SK-N-SH treated with all-trans-retinoic acid at 6 μM for 48 hours (cell line): ENCODE data around the gene GMCL2.

ENCODE experiments used
- ATAC-seq: fragments of 200-7000 bp; cut with Tn5 transposase; 3 replicates; pipeline ENCODE4 v1.9.1; 2020; ENCODE audit warnings: mild to moderate bottlenecking, moderate library complexity
- ARNTL ChIP-seq: fragments of 450-650 bp; formaldehyde crosslinking; IDR thresholded peaks from 2 replicates; pipeline ENCODE4 v1.5.0; 2020; ENCODE audit warnings: low read depth, mild to moderate bottlenecking, moderate library complexity, borderline replicate concordance
- CSDC2 ChIP-seq: fragments of 250-450 bp; sonication (Bioruptor Pico); IDR thresholded peaks from 2 replicates; pipeline ENCODE4 v1.5.0; 2020; ENCODE audit warnings: mild to moderate bottlenecking, moderate library complexity
- CSRNP3 ChIP-seq: fragments of 250-450 bp; sonication (Bioruptor Pico); IDR thresholded peaks from 2 replicates; pipeline ENCODE4 v1.5.1; 2021; ENCODE audit warnings: mild to moderate bottlenecking, moderate library complexity
- GLIS3 ChIP-seq: fragments of 250-450 bp; sonication (Bioruptor Pico); IDR thresholded peaks from 2 replicates; pipeline ENCODE4 v1.5.0; 2020; ENCODE audit warnings: mild to moderate bottlenecking, moderate library complexity
- ISL1 ChIP-seq: fragments of 250-450 bp; sonication (Bioruptor Pico); IDR thresholded peaks from 2 replicates; pipeline ENCODE4 v2.1.2; 2022; ENCODE audit warnings: mild to moderate bottlenecking, moderate library complexity
- OSR1 ChIP-seq: fragments of 250-450 bp; sonication (Bioruptor Pico); IDR thresholded peaks from 2 replicates; pipeline ENCODE4 v1.8.0; 2022; ENCODE audit warnings: moderate library complexity, mild to moderate bottlenecking, inconsistent platforms
- PPARA ChIP-seq: fragments of 250-450 bp; sonication (Bioruptor Pico); IDR thresholded peaks from 2 replicates; pipeline ENCODE4 v1.5.0; 2020; ENCODE audit warnings: mild to moderate bottlenecking, borderline replicate concordance
- RARB ChIP-seq: fragments of 250-450 bp; sonication (Bioruptor Pico); IDR thresholded peaks from 2 replicates; pipeline ENCODE4 v1.8.0; 2021; ENCODE audit warnings: mild to moderate bottlenecking, moderate library complexity
- SNAI2 ChIP-seq: fragments of 250-450 bp; sonication (Bioruptor Pico); IDR thresholded peaks from 2 replicates; pipeline ENCODE4 v1.5.0; 2020; ENCODE audit warnings: mild to moderate bottlenecking, moderate library complexity
- TCF4 ChIP-seq: fragments of 250-450 bp; sonication (Bioruptor Pico); IDR thresholded peaks from 2 replicates; pipeline ENCODE4 v1.8.0; 2021; ENCODE audit warnings: mild to moderate bottlenecking, moderate library complexity, borderline replicate concordance
- TOX ChIP-seq: fragments of 250-450 bp; sonication (Bioruptor Pico); IDR thresholded peaks from 2 replicates; pipeline ENCODE4 v1.8.0; 2021; ENCODE audit warnings: mild to moderate bottlenecking, moderate library complexity, borderline replicate concordance
- ZC3H10 ChIP-seq: fragments of 250-450 bp; sonication (Bioruptor Pico); IDR thresholded peaks from 2 replicates; pipeline ENCODE4 v1.5.1; 2021; ENCODE audit warnings: mild to moderate bottlenecking, moderate library complexity
- ZFP30 ChIP-seq: fragments of 450-650 bp; formaldehyde crosslinking; IDR thresholded peaks from 2 replicates; pipeline ENCODE4 v1.5.0; 2022; ENCODE audit warnings: mild to moderate bottlenecking, moderate library complexity
- ZNF565 ChIP-seq: fragments of 450-650 bp; formaldehyde crosslinking; conservative IDR thresholded peaks from 2 replicates; pipeline ENCODE4 v1.5.0; 2020; ENCODE audit warnings: low read depth, mild to moderate bottlenecking, moderate library complexity
- ZNF70 ChIP-seq: fragments of 450-650 bp; formaldehyde crosslinking; IDR thresholded peaks from 2 replicates; pipeline ENCODE4 v1.5.0; 2020; ENCODE audit warnings: mild to moderate bottlenecking, moderate library complexity
- ZNF8 ChIP-seq: fragments of 450-650 bp; formaldehyde crosslinking; IDR thresholded peaks from 2 replicates; pipeline ENCODE4 v1.5.0; 2020; ENCODE audit warnings: mild to moderate bottlenecking, moderate library complexity
- TF ChIP-seq, protein P1 (sequence below): fragments of 250-450 bp; sonication (Bioruptor Pico); IDR thresholded peaks from 2 replicates; pipeline ENCODE4 v1.5.0; 2020; ENCODE audit warnings: mild to moderate bottlenecking, moderate library complexity
- TF ChIP-seq, protein P2 (sequence below): fragments of 250-450 bp; sonication (Bioruptor Pico); IDR thresholded peaks from 2 replicates; pipeline ENCODE4 v1.5.1; 2020; ENCODE audit warnings: low read depth, mild to moderate bottlenecking, moderate library complexity
- TF ChIP-seq, protein P3 (sequence below): fragments of 250-450 bp; sonication (Bioruptor Pico); IDR thresholded peaks from 2 replicates; pipeline ENCODE4 v1.8.0; 2021; ENCODE audit warnings: low read depth, mild to moderate bottlenecking, moderate library complexity, borderline replicate concordance
- TF ChIP-seq, protein P4 (sequence below): fragments of 250-450 bp; sonication (Bioruptor Pico); IDR thresholded peaks from 2 replicates; pipeline ENCODE4 v1.8.0; 2020; ENCODE audit warnings: mild to moderate bottlenecking, moderate library complexity, borderline replicate concordance

Gene GMCL2

DNA sequence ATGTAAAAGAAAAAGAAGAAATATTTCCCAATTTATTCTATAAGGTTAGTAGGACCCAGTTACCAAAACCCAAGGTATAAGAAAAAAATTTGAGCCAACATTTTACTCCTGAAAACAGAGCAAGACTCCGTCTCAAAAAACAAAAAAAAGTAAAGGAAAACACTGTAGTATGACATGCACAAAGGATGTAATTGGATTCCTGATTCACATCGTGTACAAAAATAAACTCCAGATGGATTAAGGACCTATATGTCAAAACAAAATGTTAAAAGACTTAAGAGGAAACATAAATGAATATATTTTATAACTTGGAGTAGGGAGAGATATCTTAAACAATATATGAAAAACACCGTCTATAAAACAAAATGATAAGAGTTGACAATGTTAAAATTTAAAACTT is 31.7 kb upstream of the GMCL2 start:
- ATAC-seq = no peak
- no peak for TF ChIP-seq ZFP30 (CRISPR knock-in tag)
- no peak for TF ChIP-seq TCF4

- TF ChIP-seq ISL1 (CRISPR knock-in tag) = no peak
- TF ChIP-seq ZFP30 (CRISPR knock-in tag) = no peak
- no peak for TF ChIP-seq OSR1
- no peak for TF ChIP-seq ARNTL (CRISPR knock-in tag)
- TF ChIP-seq, protein P1, sequence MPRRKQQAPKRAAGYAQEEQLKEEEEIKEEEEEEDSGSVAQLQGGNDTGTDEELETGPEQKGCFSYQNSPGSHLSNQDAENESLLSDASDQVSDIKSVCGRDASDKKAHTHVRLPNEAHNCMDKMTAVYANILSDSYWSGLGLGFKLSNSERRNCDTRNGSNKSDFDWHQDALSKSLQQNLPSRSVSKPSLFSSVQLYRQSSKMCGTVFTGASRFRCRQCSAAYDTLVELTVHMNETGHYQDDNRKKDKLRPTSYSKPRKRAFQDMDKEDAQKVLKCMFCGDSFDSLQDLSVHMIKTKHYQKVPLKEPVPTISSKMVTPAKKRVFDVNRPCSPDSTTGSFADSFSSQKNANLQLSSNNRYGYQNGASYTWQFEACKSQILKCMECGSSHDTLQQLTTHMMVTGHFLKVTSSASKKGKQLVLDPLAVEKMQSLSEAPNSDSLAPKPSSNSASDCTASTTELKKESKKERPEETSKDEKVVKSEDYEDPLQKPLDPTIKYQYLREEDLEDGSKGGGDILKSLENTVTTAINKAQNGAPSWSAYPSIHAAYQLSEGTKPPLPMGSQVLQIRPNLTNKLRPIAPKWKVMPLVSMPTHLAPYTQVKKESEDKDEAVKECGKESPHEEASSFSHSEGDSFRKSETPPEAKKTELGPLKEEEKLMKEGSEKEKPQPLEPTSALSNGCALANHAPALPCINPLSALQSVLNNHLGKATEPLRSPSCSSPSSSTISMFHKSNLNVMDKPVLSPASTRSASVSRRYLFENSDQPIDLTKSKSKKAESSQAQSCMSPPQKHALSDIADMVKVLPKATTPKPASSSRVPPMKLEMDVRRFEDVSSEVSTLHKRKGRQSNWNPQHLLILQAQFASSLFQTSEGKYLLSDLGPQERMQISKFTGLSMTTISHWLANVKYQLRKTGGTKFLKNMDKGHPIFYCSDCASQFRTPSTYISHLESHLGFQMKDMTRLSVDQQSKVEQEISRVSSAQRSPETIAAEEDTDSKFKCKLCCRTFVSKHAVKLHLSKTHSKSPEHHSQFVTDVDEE = no peak
- TF ChIP-seq TOX = no peak
- no peak for TF ChIP-seq PPARA (CRISPR knock-in tag)
- no peak for TF ChIP-seq ZC3H10 (CRISPR knock-in tag)
- no peak for TF ChIP-seq CSDC2
- TF ChIP-seq, protein P2, sequence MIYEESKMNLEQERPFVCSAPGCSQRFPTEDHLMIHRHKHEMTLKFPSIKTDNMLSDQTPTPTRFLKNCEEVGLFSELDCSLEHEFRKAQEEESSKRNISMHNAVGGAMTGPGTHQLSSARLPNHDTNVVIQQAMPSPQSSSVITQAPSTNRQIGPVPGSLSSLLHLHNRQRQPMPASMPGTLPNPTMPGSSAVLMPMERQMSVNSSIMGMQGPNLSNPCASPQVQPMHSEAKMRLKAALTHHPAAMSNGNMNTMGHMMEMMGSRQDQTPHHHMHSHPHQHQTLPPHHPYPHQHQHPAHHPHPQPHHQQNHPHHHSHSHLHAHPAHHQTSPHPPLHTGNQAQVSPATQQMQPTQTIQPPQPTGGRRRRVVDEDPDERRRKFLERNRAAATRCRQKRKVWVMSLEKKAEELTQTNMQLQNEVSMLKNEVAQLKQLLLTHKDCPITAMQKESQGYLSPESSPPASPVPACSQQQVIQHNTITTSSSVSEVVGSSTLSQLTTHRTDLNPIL (CRISPR knock-in tag) = no peak
- no peak for TF ChIP-seq CSRNP3 (CRISPR knock-in tag)
- no peak for TF ChIP-seq TCF4
- TF ChIP-seq ZNF565 (CRISPR knock-in tag) = no peak
- TF ChIP-seq GLIS3 (CRISPR knock-in tag) = no peak
- TF ChIP-seq, protein P3, sequence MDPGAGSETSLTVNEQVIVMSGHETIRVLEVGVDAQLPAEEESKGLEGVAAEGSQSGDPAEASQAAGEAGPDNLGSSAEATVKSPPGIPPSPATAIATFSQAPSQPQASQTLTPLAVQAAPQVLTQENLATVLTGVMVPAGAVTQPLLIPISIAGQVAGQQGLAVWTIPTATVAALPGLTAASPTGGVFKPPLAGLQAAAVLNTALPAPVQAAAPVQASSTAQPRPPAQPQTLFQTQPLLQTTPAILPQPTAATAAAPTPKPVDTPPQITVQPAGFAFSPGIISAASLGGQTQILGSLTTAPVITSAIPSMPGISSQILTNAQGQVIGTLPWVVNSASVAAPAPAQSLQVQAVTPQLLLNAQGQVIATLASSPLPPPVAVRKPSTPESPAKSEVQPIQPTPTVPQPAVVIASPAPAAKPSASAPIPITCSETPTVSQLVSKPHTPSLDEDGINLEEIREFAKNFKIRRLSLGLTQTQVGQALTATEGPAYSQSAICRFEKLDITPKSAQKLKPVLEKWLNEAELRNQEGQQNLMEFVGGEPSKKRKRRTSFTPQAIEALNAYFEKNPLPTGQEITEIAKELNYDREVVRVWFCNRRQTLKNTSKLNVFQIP = no peak
- TF ChIP-seq, protein P4, sequence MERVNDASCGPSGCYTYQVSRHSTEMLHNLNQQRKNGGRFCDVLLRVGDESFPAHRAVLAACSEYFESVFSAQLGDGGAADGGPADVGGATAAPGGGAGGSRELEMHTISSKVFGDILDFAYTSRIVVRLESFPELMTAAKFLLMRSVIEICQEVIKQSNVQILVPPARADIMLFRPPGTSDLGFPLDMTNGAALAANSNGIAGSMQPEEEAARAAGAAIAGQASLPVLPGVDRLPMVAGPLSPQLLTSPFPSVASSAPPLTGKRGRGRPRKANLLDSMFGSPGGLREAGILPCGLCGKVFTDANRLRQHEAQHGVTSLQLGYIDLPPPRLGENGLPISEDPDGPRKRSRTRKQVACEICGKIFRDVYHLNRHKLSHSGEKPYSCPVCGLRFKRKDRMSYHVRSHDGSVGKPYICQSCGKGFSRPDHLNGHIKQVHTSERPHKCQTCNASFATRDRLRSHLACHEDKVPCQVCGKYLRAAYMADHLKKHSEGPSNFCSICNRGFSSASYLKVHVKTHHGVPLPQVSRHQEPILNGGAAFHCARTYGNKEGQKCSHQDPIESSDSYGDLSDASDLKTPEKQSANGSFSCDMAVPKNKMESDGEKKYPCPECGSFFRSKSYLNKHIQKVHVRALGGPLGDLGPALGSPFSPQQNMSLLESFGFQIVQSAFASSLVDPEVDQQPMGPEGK = no peak
- no peak for TF ChIP-seq ZNF8 (CRISPR knock-in tag)
- no peak for TF ChIP-seq SNAI2 (CRISPR knock-in tag)
- no peak for TF ChIP-seq ZNF70 (CRISPR knock-in tag)
- no peak for ATAC-seq
These were observed 31.1 kb upstream of the GMCL2 start for GRCh38 chr5:178218237-178218776.

DNA sequence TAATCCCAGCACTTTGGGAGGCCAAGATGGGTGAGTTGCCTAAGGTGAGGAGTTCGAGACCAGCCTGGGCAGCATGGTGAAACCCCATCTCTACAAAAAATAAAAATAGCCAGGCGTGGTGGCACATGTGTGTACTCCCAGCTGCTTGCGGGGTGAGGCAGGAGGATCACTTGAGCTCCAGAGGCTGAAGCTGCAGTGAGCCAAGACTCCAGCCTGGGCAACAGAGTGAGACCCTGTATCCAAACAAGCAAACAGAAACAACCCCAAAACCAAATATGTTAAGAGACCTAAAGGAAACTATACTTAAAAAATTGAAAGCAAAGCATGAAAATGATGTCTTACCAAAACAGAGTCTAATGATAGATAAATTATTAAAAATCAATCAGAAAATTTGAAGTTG is 29.6 kb upstream of the GMCL2 start:
- TF ChIP-seq, protein P4 = no peak
- TF ChIP-seq ZNF565 (CRISPR knock-in tag) (no peak), ZNF8 (CRISPR knock-in tag) (no peak), RARB (CRISPR knock-in tag) (no peak)
- no peak for ATAC-seq
